Gastrocnemius medialis (tissue), 4 donors: ENCODE measurements around the gene MACROD2.

Experiments used
- CTCF ChIP-seq, 5 experiments: fragments of 450-650 bp in 3 of 5; fragments of 200-600 bp in 2 of 5; sonication (generic) in 2 of 5; IDR thresholded peaks in 4 of 5; conservative IDR thresholded peaks in 1 of 5; 1 replicate in 4 of 5; 2 replicates in 1 of 5; pipeline ENCODE4 v1.5.1; 2016 to 2019; ENCODE audit warnings: antibody characterized with exemption in 5 of 5, mild to moderate bottlenecking in 3 of 5, moderate library complexity in 3 of 5
- POLR2A ChIP-seq, 2 donors: fragments of 450-650 bp; IDR thresholded peaks; one replicate each; pipeline ENCODE4 v1.6.1; 2017; ENCODE audit warnings: antibody characterized with exemption in 2 of 2, mild to moderate bottlenecking in 2 of 2, moderate library complexity in 2 of 2

- TF ChIP-seq CTCF (IDR thresholded peaks at IDR 0.05 in 4 of 5, conservative IDR thresholded peaks at IDR 0.05 in 1 of 5): no peak
- TF ChIP-seq POLR2A (IDR thresholded peaks at IDR 0.05): no peak
These were observed 711.8 kb downstream of the MACROD2 start for GRCh38 chr20:14707026-14707680.
